GM19035 (cell line): ENCODE results near the gene SIRT7.

Source experiments
- ATAC-seq: cut with Tn5 transposase; IDR thresholded peaks from one replicate; pipeline ENCODE4 v1.9.1; 2021; ENCODE audit not compliant: unreplicated experiment

SIRT7 gene

DNA sequence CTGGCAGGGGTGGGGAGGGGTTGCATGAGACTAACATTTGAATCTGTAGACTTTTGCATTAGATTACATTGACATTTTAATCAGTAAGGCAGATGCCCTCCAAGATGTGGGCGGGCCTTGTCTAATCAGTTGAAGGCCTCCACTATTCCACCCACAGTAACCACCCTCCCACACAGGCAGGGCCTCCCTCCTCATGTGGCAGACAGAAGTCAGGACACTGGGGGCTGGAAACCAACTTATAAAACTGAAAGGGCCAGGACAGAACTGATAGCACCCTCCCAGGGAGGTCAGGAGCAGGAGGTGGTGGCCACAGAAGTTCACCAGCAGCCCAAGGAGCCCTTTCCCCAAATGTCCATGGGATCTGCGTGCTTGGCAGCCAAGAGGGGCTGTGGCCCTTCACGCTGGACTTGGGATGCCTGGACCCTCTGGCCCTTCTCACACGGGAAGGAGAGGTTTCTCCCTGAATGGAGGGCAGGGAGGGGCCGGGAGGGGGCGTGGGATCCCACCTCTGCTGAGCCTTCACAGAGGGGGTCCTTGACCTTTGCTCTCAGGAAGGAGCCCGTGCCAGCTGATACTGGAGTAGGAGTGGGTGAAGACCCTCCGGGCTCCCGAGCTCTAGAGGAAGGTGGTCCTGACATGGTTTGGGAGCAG, 14.5 kb upstream of the SIRT7 start:
- ATAC-seq, result no peak

GRCh38 chr17:81931557-81932332, 13.8 kb upstream of the SIRT7 start:
- no peak for ATAC-seq

GRCh38 chr17:81931189-81931556, 13.2 kb upstream of the SIRT7 start:
- ATAC-seq, result no peak

- no peak for ATAC-seq
Measured at GRCh38 chr17:81930142-81931125, 12.5 kb upstream of the SIRT7 start.

DNA sequence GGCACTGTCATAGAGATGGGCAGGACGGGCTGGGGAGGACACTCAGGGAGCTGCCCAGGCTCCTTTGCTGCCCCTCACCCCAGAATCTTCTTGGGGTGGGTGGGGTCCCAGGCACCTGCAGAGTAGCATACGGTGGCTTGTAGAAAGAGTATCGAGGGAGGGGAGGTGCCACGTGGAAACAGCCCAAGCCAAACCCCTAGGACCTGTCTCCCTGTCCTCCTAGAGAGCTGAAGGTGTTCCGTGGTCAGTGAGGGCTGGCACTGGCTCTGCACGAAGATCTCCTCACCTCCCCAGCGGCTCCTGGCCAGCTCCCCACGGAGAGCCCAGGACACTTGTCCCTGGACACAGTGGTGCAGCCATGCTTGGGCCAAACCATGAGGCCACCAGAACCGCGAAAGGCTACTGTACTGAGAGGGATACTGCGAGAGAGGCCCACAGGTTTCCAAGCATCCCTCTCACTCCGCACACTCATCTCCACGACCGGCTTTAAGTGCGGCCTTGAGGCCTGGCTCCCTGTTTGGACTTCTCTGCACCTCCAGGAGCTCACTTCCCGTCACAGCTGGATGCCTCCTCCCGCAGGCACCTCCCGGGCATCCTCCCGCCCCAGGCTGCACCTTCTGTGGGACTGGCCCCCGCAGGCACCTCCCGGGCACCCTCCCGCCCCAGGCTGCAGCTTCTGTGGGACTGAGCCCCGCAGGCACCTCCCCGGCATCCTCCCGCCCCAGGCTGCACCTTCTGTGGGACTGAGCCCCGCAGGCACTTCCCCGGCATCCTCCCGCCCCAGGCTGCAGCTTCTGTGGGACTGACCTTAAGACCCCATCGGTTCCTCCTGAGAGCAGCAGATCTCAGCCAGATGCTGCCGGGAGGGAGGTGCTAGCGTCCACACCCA, 11.5 kb upstream of the SIRT7 start:
- no peak for ATAC-seq

GRCh38 chr17:81928544-81929252, 10.7 kb upstream of the SIRT7 start:
- no peak for ATAC-seq

DNA sequence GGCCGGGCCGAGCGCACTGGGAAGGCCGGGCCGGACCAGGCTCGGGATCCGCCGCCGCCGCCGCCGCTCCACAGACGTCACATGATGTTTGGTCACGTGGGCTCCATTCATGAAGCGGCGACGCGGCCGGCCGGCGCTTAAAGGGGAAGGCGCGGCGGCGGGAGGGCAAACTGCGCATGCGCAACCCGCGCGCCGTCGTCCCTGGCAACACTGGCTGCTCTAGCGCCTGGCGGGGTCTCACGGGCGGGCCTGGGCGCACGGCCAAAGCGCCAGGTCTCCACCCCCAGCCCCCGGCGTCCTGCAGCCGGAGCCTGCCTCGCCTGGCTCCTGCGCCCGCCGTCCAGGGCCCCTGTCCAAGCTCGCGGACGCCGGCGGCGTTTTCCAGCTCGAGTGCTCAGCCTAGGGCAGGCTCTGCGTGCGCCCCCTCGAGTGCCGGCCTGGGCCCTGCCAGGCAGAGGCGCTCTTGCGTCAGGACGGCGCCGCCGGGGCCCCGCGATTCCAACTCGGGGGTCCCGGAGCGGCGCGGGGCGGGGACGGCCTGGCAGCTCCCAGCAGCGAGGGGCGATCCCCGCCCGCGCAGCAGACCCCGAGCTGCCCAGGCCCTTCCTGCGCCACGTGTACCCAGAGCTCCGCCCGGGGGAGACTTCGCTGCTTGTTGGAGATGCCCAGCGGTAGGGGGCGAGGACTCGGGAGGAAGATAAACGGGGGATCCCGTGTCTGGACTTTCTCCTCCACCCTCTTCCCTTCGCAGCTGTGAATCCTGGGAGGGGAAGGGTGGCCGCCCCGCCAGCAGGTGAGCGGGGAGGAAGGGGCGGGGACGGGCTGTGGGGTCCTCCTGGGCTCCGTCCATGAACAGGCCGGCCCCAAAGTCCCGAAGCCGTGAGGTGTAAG, 9.9 kb upstream of the SIRT7 start, which contains the start of gene MAFG:
MAFG (minus strand) TSS at position 83 of the 891 bp plus-strand sequence. CDS start 4,550 bp downstream, outside the sequence.
- ATAC-seq, result peak; percentile 64

GRCh38 chr17:81927152-81927652, 9.2 kb upstream of the SIRT7 start:
- peak; percentile 7 for ATAC-seq

GRCh38 chr17:81926451-81927151, 8.6 kb upstream of the SIRT7 start:
- ATAC-seq, result peak; percentile 31

DNA sequence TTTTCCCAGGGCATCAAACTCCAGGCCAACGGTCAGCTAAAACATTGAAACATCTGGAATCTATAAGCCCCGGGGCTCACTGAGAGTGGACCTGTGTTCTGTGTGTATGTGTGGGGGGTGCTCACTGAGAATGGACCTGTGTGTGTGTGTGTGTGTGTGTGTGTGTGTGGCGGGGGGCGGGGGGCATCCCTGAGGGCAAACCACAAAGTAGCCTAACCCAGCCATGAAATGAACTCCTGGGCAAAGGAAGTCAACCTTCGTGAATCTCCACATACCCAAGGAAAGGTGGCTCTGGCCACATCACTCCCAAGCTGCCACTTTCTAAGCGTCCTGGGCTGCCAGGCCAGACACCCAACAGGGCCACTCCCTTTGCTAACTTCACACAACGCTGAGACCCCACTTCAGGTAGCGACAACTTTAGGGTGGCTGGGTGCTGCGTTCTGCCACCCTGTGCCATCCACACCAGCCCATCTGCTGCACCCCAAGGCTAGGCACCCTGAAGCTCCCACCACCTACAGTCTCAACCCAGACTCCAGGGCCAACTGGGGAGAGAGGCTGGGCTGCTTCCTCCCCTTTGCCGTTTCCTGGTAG, 8.0 kb upstream of the SIRT7 start:
- no peak for ATAC-seq

- ATAC-seq, result no peak
Measured at GRCh38 chr17:81924557-81925532, 6.9 kb upstream of the SIRT7 start.

DNA sequence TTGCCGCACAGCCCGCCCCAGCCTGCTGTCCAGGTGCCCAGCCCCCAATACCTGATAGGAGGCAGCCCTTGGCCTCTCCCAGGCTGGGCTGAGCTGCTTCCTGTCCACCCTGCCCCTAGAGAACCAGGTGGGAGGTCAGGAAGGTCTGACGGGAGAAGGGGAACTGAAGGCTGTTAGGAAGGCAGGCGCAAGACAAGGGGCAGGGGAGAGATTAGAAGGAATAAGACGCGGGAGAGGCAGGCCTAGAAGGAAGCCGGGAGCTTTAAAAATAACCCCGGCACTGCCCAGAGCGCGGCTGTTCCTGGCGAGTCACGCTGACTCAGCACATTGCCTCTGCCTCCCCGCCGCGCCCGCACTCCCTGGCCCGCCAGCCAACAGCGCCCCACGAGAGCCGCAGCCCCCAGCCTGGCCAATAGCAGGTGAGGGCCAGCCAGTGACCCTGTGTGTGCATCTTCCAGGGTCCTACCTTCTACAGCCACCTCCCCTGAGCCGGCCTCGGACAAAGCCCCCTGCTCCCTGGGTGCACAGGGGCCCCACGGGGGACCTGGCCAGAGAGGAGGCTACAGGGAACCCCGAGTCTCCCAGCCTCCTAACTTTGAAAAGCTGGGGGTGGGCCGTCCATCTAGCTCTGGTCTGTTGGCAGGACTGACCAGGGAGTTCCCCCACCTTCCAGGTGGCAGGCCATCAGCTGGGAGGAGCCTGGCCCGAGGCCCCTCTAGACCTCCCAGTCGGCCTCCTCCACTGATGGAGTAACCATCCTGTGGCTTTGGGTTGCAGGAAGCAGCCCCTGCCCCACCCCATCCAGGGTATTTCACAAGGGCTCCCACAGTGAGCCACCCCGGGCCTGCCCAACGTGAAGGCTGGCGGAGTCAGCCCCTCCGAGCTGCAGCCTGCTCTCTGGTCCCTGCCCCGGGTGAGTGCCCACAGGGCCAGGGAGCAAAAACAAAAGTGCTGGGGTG, 5.6 kb upstream of the SIRT7 start:
- no peak for ATAC-seq

DNA sequence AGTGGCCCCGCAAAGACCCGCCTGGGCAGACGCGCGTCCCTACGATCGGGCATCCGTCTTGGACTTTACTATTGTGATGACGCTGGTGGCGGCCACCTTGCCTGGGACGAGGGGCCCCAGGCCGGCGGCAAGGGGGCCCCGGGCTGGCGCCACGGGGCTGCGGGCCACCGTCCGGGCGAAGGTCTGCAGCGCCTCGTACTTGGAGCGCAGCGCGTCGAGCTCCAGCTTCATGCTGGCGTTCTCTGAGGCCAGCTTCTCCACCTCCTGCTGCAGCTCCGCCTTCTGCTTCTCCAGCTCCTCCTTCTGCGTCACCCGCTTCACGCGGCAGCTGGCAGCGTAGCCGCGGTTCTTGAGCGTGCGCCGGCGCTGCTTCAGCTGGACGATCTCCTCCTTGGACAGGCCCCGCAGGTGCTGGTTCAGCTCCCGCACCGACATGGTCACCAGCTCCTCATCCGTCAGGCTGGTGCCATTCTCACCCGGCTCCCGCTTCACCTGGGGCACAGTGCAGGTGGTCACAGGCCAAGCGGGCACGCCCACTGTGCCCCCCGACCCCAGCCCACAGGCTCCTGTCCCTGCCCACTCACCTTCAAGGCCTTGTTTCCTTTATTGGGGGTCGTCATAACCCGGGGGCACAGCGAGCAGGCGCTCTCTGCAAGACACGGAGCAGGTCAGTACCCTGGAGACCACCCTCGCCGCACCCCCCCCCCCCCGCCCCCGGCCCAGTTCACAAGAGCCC, 4.8 kb upstream of the SIRT7 start:
- no peak for ATAC-seq

- ATAC-seq, result no peak
Measured at GRCh38 chr17:81921996-81922565, 4.1 kb upstream of the SIRT7 start.
